H1 (cell line): ENCODE data around the gene ATP8B2. TPM values are rescaled to one million over a fixed set of nuclear protein-coding genes. Genes with fewer than 3 reads are reported as not detected.

Experiments
- CTCF ChIA-PET: fragments of 300-600 bp; sonication (Branson Sonifier 250); formaldehyde crosslinking; loops from one replicate; lab custom pipeline; 2021; ENCODE audit not compliant: partially characterized antibody; lab: Charles Lee
- POLR2A ChIA-PET: fragments of 300-600 bp; sonication (Branson Sonifier 250); formaldehyde crosslinking; loops from one replicate; lab custom pipeline; 2021; ENCODE audit warnings: inconsistent platforms; ENCODE audit not compliant: partially characterized antibody; lab: Charles Lee
- DNase-seq, 2 experiments: peaks; one replicate each; pipeline versions ENCODE4 v3.0.0 to v3.0.0-alpha.2; 2010 to 2022; ENCODE audit warnings: low spot score in 2 of 2, low read depth in 1 of 2, mixed read lengths in 1 of 2
- FAIRE-seq: peaks from 2 replicates; lab custom pipeline; 2011; peaks lifted over from hg19 to GRCh38; lab: Jason Lieb, UNC
- H2AFZ ChIP-seq: 2 replicates; pipeline ENCODE4 v1.8.1; 2012; ENCODE audit warnings: low read length, inconsistent platforms
- H2AK5ac ChIP-seq: 2 replicates; pipeline ENCODE4 v1.6.1; 2013; ENCODE audit warnings: low read depth, low read length
- H2BK120ac ChIP-seq: replicated peaks from 2 replicates; pipeline ENCODE3; 2013; ENCODE audit warnings: low read depth, low read length, inconsistent platforms
- H2BK12ac ChIP-seq: 2 replicates; pipeline ENCODE4 v1.6.1; 2013; ENCODE audit warnings: low read depth, low read length
- H2BK15ac ChIP-seq: 2 replicates; pipeline ENCODE4 v1.6.1; 2013; ENCODE audit warnings: low read length
- H2BK20ac ChIP-seq: 2 replicates; pipeline ENCODE4 v1.6.1; 2013; ENCODE audit warnings: low read length
- H2BK5ac ChIP-seq: 2 replicates; pipeline ENCODE4 v1.6.1; 2013; ENCODE audit warnings: low read depth, low read length
- H3K14ac ChIP-seq: 2 replicates; pipeline ENCODE4 v1.6.1; 2013; ENCODE audit warnings: inconsistent platforms; ENCODE audit not compliant: insufficient read length
- H3K18ac ChIP-seq: 2 replicates; pipeline ENCODE4 v1.6.1; 2013; ENCODE audit warnings: low read length; ENCODE audit errors: extremely low read depth
- H3K23ac ChIP-seq: 2 replicates; pipeline ENCODE4 v1.6.1; 2013; ENCODE audit warnings: inconsistent platforms; ENCODE audit not compliant: insufficient read length
- H3K23me2 ChIP-seq: 2 replicates; pipeline ENCODE4 v1.6.1; 2013; ENCODE audit warnings: low read depth, low read length
- H3K27ac ChIP-seq: 2 replicates; pipeline ENCODE4 v1.6.1; 2011; ENCODE audit warnings: low read depth, low read length, inconsistent platforms
- H3K27me3 ChIP-seq, 4 experiments: replicated peaks in 1 of 4; 1 replicate in 1 of 4; 2 replicates in 3 of 4; pipeline versions ENCODE4 v1.6.1 to v1.8.1; 2011 to 2013; ENCODE audit warnings: low read length in 3 of 4, mild to moderate bottlenecking in 3 of 4, inconsistent platforms in 2 of 4, mixed read lengths in 2 of 4, moderate library complexity in 1 of 4; ENCODE audit not compliant: control insufficient read depth in 3 of 4, insufficient read depth in 3 of 4; ENCODE audit errors: extremely low read depth in 1 of 4
- H3K36me3 ChIP-seq, 4 experiments: 2 replicates each; pipeline versions ENCODE4 v1.6.1 to v1.8.1; 2011 to 2013; ENCODE audit warnings: mild to moderate bottlenecking in 4 of 4, low read length in 3 of 4, moderate library complexity in 2 of 4, control low read depth in 1 of 4, inconsistent platforms in 1 of 4; ENCODE audit not compliant: insufficient read depth in 4 of 4, control insufficient read depth in 2 of 4
- H3K4ac ChIP-seq: replicated peaks from 2 replicates; pipeline ENCODE3; 2013; ENCODE audit warnings: low read length, low read depth, mixed read lengths, inconsistent platforms; ENCODE audit not compliant: insufficient read length
- H3K4me1 ChIP-seq, 4 experiments: replicated peaks in 1 of 4; 1 replicate in 1 of 4; 2 replicates in 3 of 4; pipeline versions ENCODE4 v1.6.1 to v1.8.1; 2011 to 2013; ENCODE audit warnings: low read length in 3 of 4, inconsistent platforms in 2 of 4, mixed read lengths in 1 of 4; ENCODE audit not compliant: insufficient read depth in 4 of 4, control insufficient read depth in 3 of 4
- H3K4me2 ChIP-seq, 2 experiments: 2 replicates each; pipeline versions ENCODE4 v1.6.1 to v1.8.1; 2011 to 2013; ENCODE audit warnings: low read depth in 2 of 2, low read length in 2 of 2, control low read depth in 1 of 2, inconsistent platforms in 1 of 2, mild to moderate bottlenecking in 1 of 2; ENCODE audit not compliant: insufficient read depth in 1 of 2
- H3K4me3 ChIP-seq, 4 experiments: fragments of 200-600, 300-600 bp in 1 of 4; sonication (generic), shearing (Covaris generic), sonication (Bioruptor Twin) in 1 of 4; 2 replicates each; pipeline versions ENCODE4 v1.5.1 to v1.8.1; 2011 to 2016; ENCODE audit warnings: low read length in 4 of 4, low read depth in 3 of 4, control low read depth in 2 of 4, inconsistent platforms in 2 of 4, mild to moderate bottlenecking in 2 of 4, mixed read lengths in 1 of 4, moderate library complexity in 1 of 4; ENCODE audit not compliant: insufficient read depth in 2 of 4; ENCODE audit errors: extremely low read depth in 1 of 4
- H3K56ac ChIP-seq: replicated peaks from 2 replicates; pipeline ENCODE3; 2013; ENCODE audit warnings: low read depth, mild to moderate bottlenecking, mixed read lengths, low read length, inconsistent platforms; ENCODE audit not compliant: insufficient read length
- H3K79me1 ChIP-seq: 2 replicates; pipeline ENCODE4 v1.6.1; 2013; ENCODE audit warnings: low read depth, low read length, control low read depth
- H3K79me2 ChIP-seq, 2 experiments: 2 replicates each; pipeline versions ENCODE4 v1.6.1 to v1.8.1; 2012 to 2013; ENCODE audit warnings: low read length in 2 of 2, mild to moderate bottlenecking in 2 of 2, inconsistent platforms in 1 of 2; ENCODE audit not compliant: insufficient read depth in 2 of 2, control insufficient read depth in 1 of 2
- H3K9ac ChIP-seq, 4 experiments: replicated peaks in 1 of 4; 1 replicate in 1 of 4; 2 replicates in 3 of 4; pipeline versions ENCODE4 v1.6.1 to v1.8.1; 2011 to 2013; ENCODE audit warnings: low read depth in 3 of 4, low read length in 3 of 4, control low read depth in 2 of 4, mild to moderate bottlenecking in 2 of 4, moderate library complexity in 2 of 4, inconsistent platforms in 1 of 4; ENCODE audit errors: extremely low read depth in 1 of 4
- H3K9me3 ChIP-seq, 2 experiments: 2 replicates each; pipeline versions ENCODE4 v1.6.1 to v1.8.1; 2012 to 2013; ENCODE audit warnings: mild to moderate bottlenecking in 2 of 2, moderate library complexity in 2 of 2, control low read depth in 1 of 2, inconsistent platforms in 1 of 2, low read depth in 1 of 2, low read length in 1 of 2, mixed read lengths in 1 of 2; ENCODE audit not compliant: insufficient read depth in 2 of 2
- H4K20me1 ChIP-seq, 2 experiments: replicated peaks in 1 of 2; 2 replicates each; pipeline versions ENCODE3 to v1.8.1; 2011 to 2013; ENCODE audit warnings: inconsistent platforms in 2 of 2, low read length in 2 of 2, mild to moderate bottlenecking in 1 of 2; ENCODE audit not compliant: insufficient read depth in 2 of 2, control insufficient read depth in 1 of 2
- H4K5ac ChIP-seq: 2 replicates; pipeline ENCODE4 v1.6.1; 2013; ENCODE audit warnings: low read length, low read depth, mixed read lengths, inconsistent platforms; ENCODE audit not compliant: insufficient read length
- H4K8ac ChIP-seq: 2 replicates; pipeline ENCODE4 v1.8.0; 2013; ENCODE audit warnings: mild to moderate bottlenecking, moderate library complexity, low read length, inconsistent platforms; ENCODE audit not compliant: insufficient read depth; ENCODE audit errors: extremely low read depth
- H4K91ac ChIP-seq: replicated peaks from 2 replicates; pipeline ENCODE3; 2013; ENCODE audit warnings: low read length, mixed read lengths, inconsistent platforms; ENCODE audit not compliant: insufficient read length
- CBX8 ChIP-seq: fragments of 300-800, 300-1000 bp; sonication (generic); IDR thresholded peaks from 2 replicates; pipeline ENCODE4 v1.7.1; 2016; ENCODE audit warnings: low read depth, low read length, borderline replicate concordance
- CREB1 ChIP-seq: IDR thresholded peaks from 2 replicates; pipeline ENCODE4 v1.6.1; 2012; ENCODE audit warnings: inconsistent platforms
- E2F6 ChIP-seq: IDR thresholded peaks from 2 replicates; pipeline ENCODE4 v1.6.1; 2012; ENCODE audit warnings: inconsistent platforms
- HDAC2 ChIP-seq, 2 experiments: fragments of 300-600 bp in 1 of 2; sonication (generic) in 1 of 2; IDR thresholded peaks; 2 replicates each; pipeline ENCODE4 v1.6.1; 2011 to 2012; ENCODE audit warnings: low read depth in 2 of 2, low read length in 2 of 2, mild to moderate bottlenecking in 2 of 2, moderate library complexity in 2 of 2, borderline replicate concordance in 1 of 2, inconsistent platforms in 1 of 2
- KDM5A ChIP-seq: fragments of 200-600 bp; IDR thresholded peaks from 2 replicates; pipeline ENCODE4 v1.7.1; 2012; ENCODE audit warnings: mild to moderate bottlenecking, low read length, inconsistent platforms, mixed read lengths
- MAX ChIP-seq: IDR thresholded peaks from 2 replicates; pipeline ENCODE4 v1.6.1; 2012; ENCODE audit warnings: inconsistent platforms
- PHF8 ChIP-seq: fragments of 200-600 bp; sonication (generic); conservative IDR thresholded peaks from 2 replicates; pipeline ENCODE4 v1.7.1; 2012; ENCODE audit warnings: low read depth, mild to moderate bottlenecking, inconsistent platforms, low read length, moderate library complexity
- POU5F1 ChIP-seq: IDR thresholded peaks from 2 replicates; pipeline ENCODE4 v1.6.1; 2011; ENCODE audit warnings: low read depth, mild to moderate bottlenecking, low read length, moderate library complexity
- SIRT6 ChIP-seq: IDR thresholded peaks from one replicate; pipeline ENCODE4 v1.7.1; 2012; ENCODE audit warnings: low read length, inconsistent platforms
- SP4 ChIP-seq: IDR thresholded peaks from 2 replicates; pipeline ENCODE4 v1.6.1; 2012; ENCODE audit warnings: low read length, inconsistent platforms
- SRF ChIP-seq: IDR thresholded peaks from 2 replicates; pipeline ENCODE4 v1.6.1; 2011; ENCODE audit warnings: mild to moderate bottlenecking, low read depth, low read length, moderate library complexity
- SUZ12 ChIP-seq: fragments of 200-600 bp; sonication (generic); IDR thresholded peaks from 2 replicates; pipeline ENCODE4 v1.6.1; 2012; ENCODE audit warnings: mild to moderate bottlenecking, inconsistent platforms, low read length, moderate library complexity, mixed read lengths
- TAF7 ChIP-seq: optimal IDR thresholded peaks from 2 replicates; pipeline ENCODE3; 2011; ENCODE audit warnings: low read depth, mild to moderate bottlenecking, inconsistent platforms, low read length, moderate library complexity, borderline replicate concordance
- WGBS, 2 experiments: shearing (Covaris generic) in 1 of 2; methylation state at CpG; one replicate each; pipeline versions ENCODE4 v1.1.6 to v1.1.7; 2013 to 2015; ENCODE audit warnings: low lambda C conversion rate in 2 of 2, mixed read lengths in 2 of 2, inconsistent platforms in 1 of 2, low coverage in 1 of 2, missing lambda C conversion rate in 1 of 2; ENCODE audit not compliant: insufficient replicate concordance in 2 of 2, insufficient coverage in 1 of 2, insufficient read length in 1 of 2; ENCODE audit errors: extremely low coverage in 1 of 2, missing lambda C conversion rate in 1 of 2; 5-methylcytosine and 5-hydroxymethylcytosine counted together
- polyA plus RNA-seq, 7 experiments: library from polyadenylated mRNA; depleted of rRNA in 3 of 7; stranded (reverse) in 5 of 7; unstranded in 2 of 7; fragments of >200 nt in 5 of 7; fragments of 200-250 nt in 2 of 7; gene quantifications; 1 replicate in 5 of 7; 2 replicates in 1 of 7; 4 replicates in 1 of 7; pipeline versions ENCODE4 v1.2.1 to v1.2.3, GENCODE V29; 2011 to 2013; ENCODE audit warnings: missing spikeins in 2 of 7, mixed read lengths in 2 of 7
- total RNA-seq: library from RNA; stranded (reverse); fragmentation: NEBNext Ultra II Directional; extraction: Animal tissue kit (Norgen Biotek cat#: 25700); gene quantifications from 2 replicates; pipeline ENCODE4 v1.2.1, GENCODE V29; 2021

The ATP8B2 gene
- total and polyA plus RNA-seq, 2 of the 8 experiments (the other 6 are each of a cell fraction or from before 2014, with no cell fraction given): 61.4 to 70.1 TPM

GRCh38 chr1:154386643-154387352 lies 61.5 kb downstream of the ATP8B2 start:
- DNase-seq (no peak), FAIRE-seq (no peak)
- H2BK15ac ChIP-seq: no peak overlapping the region
- no peak overlapping the region for H3K27ac ChIP-seq
- H2AK5ac ChIP-seq: no peak overlapping the region
- no peaks in the 10 kb centered on the region for H3K23me2 ChIP-seq
- no peak overlapping the region for H3K9ac ChIP-seq
- POLR2A ChIA-PET: no interaction called here
- H3K4ac ChIP-seq: no peak overlapping the region
- no peaks in the 10 kb centered on the region for H3K4me1 ChIP-seq
- no peaks in the 10 kb centered on the region; a peak in 1 of 4 replicates for H3K9me3 ChIP-seq
- H3K23ac ChIP-seq: no peak overlapping the region
- H2BK12ac ChIP-seq: no peak overlapping the region
- no peak overlapping the region for H4K8ac ChIP-seq
- no peaks in the 10 kb centered on the region for H3K79me1 ChIP-seq
- 89% methylated on average over 11 of the region's 11 CpGs; no CpG with 5 or more reads in 1 of the 2 experiments for WGBS, 2 experiments
- no peak overlapping the region; the same call in 1 of the 2 replicates for H2AFZ ChIP-seq
- no peak overlapping the region for H4K91ac ChIP-seq
- no peak overlapping the region for H2BK120ac ChIP-seq
- CTCF ChIA-PET: interaction anchor here (0.7 to 2.1 kb wide), 3 partner anchors 12 to 41 kb away, joined by 3 to 4 read pairs (median 3); no protein-coding TSS in a partner anchor
- no peaks in the 10 kb centered on the region for H3K36me3 ChIP-seq
- H3K14ac ChIP-seq: no peak overlapping the region
- H3K4me3 ChIP-seq: no peak overlapping the region
- H2BK5ac ChIP-seq: no peak overlapping the region
- no peak overlapping the region for H4K5ac ChIP-seq
- H3K18ac ChIP-seq: no peak overlapping the region
- no peak overlapping the region for H3K4me2 ChIP-seq
- no peaks in the 10 kb centered on the region; a peak in 1 of 7 replicates for H3K27me3 ChIP-seq
- H3K56ac ChIP-seq: no peak overlapping the region
- H2BK20ac ChIP-seq: no peak overlapping the region
- H3K79me2 ChIP-seq: no peaks in the 10 kb centered on the region
- H4K20me1 ChIP-seq: no peaks in the 10 kb centered on the region
- TF ChIP-seq SIRT6 (no peak), MAX (no peak), SP4 (no peak), SUZ12 (no peak), POU5F1 (no peak), HDAC2 (IDR thresholded peaks at IDR 0.05; ENCODE audit: borderline replicate concordance in 1 of 2, low read depth in 2 of 2, low read length in 2 of 2) (no peak), PHF8 (no peak), CBX8 (no peak), E2F6 (no peak), TAF7 (no peak), SRF (no peak), CREB1 (no peak), KDM5A (no peak)
